H1 (cell line): ENCODE measurements around the gene CNBD2. TPM values are rescaled to one million over a fixed set of nuclear protein-coding genes. Genes with fewer than 3 reads are reported as not detected.

Experiments used
- CHD1 ChIP-seq: IDR thresholded peaks from 2 replicates; pipeline ENCODE4 v1.6.1; 2012; ENCODE audit warnings: low read depth, low read length, improper control_type of control experiment
- CHD7 ChIP-seq: fragments of 300-600 bp; sonication (generic); IDR thresholded peaks from 2 replicates; pipeline ENCODE4 v1.7.1; 2012; ENCODE audit warnings: low read length, moderate library complexity, mild to moderate bottlenecking, inconsistent platforms; ENCODE audit not compliant: insufficient replicate concordance
- RFX5 ChIP-seq: IDR thresholded peaks from 2 replicates; pipeline ENCODE4 v1.6.1; 2011; ENCODE audit warnings: low read depth, low read length, improper control_type of control experiment, borderline replicate concordance
- TEAD4 ChIP-seq: IDR thresholded peaks from 2 replicates; pipeline ENCODE4 v1.6.1; 2012; ENCODE audit warnings: low read depth, low read length, inconsistent platforms, mixed read lengths
- polyA plus RNA-seq, 7 experiments: library from polyadenylated mRNA; depleted of rRNA in 3 of 7; stranded (reverse) in 5 of 7; unstranded in 2 of 7; fragments of >200 nt in 5 of 7; fragments of 200-250 nt in 2 of 7; gene quantifications; 1 replicate in 5 of 7; 2 replicates in 1 of 7; 4 replicates in 1 of 7; pipeline versions ENCODE4 v1.2.1 to v1.2.3, GENCODE V29; 2011 to 2013; ENCODE audit warnings: missing spikeins in 2 of 7, mixed read lengths in 2 of 7
- total RNA-seq: library from RNA; stranded (reverse); fragmentation: NEBNext Ultra II Directional; extraction: Animal tissue kit (Norgen Biotek cat#: 25700); gene quantifications from 2 replicates; pipeline ENCODE4 v1.2.1, GENCODE V29; 2021

CNBD2 gene
- total and polyA plus RNA-seq, 2 of the 8 experiments (the other 6 are each of a cell fraction or from before 2014, with no cell fraction given): 2.6 to 4.5 TPM

DNA sequence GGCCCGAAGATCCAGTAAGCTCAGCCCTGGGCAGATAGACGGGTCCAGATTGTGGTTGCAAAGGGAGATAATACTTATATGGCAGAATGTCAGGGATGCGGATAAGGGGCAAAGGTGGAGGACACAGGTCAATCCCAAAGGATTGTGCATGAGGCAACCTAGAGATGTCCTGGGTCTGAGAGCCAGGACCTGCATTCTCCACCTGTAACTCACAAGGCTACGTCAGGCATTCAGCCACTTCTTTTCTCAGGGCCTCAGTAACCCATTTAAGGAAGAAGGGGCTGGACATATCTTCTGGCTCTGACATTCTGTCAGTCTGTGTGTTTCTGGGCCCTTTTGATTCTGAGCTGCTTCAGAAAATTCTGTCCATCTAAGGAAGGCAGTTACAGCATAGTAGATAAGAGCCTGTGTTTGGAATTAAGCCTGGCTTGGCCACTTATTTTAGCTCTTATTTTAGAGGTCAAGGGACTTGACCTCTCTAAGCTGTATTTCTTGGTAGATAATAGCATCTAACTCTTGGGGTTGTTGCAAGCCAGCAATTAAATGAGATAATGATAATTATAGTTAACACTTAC lies 40.2 kb downstream of the CNBD2 start (continued):
- TF ChIP-seq CHD7 (no peak), TEAD4 (no peak), RFX5 (no peak), CHD1 (no peak)
